ENCODE data around the gene MGAT5B. TPM values are rescaled to one million over a fixed set of nuclear protein-coding genes. Genes with fewer than 3 reads are reported as not detected.

MGAT5B gene
- total and polyA plus RNA-seq, 2 donors (not counting 1 experiment from before 2014, with no cell fraction given), result 0.15 to 37.8 TPM

- DNase-seq, result no peak
- H3K4me2 ChIP-seq (replicated peaks; ENCODE audit: low read depth, low read length, poor library complexity, severe bottlenecking), result no peak overlapping the region
- H3K36me3 ChIP-seq (replicated peaks in 1 of 2; ENCODE audit: control extremely low read depth in 1 of 2, control insufficient read depth in 1 of 2, extremely low read depth in 1 of 2, insufficient read depth in 2 of 2, low read length in 1 of 2), result no peaks in the 10 kb centered on the region
- WGBS (ENCODE audit: insufficient coverage), result 90% methylated on average over 26 of the region's 32 CpGs
- no peak overlapping the region for H3K9ac ChIP-seq (ENCODE audit: low read length)
- Mint-ChIP-seq H3K4me1 (no peaks in the 10 kb centered on the region), H3K27ac (no peak overlapping the region), H3K4me3 (no peak overlapping the region), H3K27me3 (peaks cover 11% of the 10 kb centered on the region), H3K9me3 (ENCODE audit: insufficient read depth) (no peaks in the 10 kb centered on the region)
- CTCF ChIA-PET, result interaction anchor here (1.3 kb wide), 1 partner anchor 132 kb away, joined by 3 read pairs; no protein-coding TSS in a partner anchor
- H3K4me1 ChIP-seq (ENCODE audit: control insufficient read depth in 2 of 2, insufficient read depth in 2 of 2, low read length in 2 of 2), result no peaks in the 10 kb centered on the region
- H3K27me3 ChIP-seq (replicated peaks in 1 of 4; ENCODE audit: control extremely low read depth in 1 of 4, control insufficient read depth in 3 of 4, insufficient read depth in 4 of 4, low read length in 3 of 4), result peaks cover 0 to 10% (median 0%) of the 10 kb centered on the region in 4 experiments
- no peak overlapping the region for H3K4me3 ChIP-seq (ENCODE audit: control extremely low read depth in 1 of 5, extremely low read depth in 1 of 5, insufficient read depth in 1 of 5, low read depth in 2 of 5, low read length in 4 of 5)
- intact Hi-C loops (cut with micrococcal nuclease), result no loop called here
- peaks cover 0 to 4% (median 0%) of the 10 kb centered on the region in 3 donors for H3K9me3 ChIP-seq (ENCODE audit: control extremely low read depth in 1 of 3, control insufficient read depth in 2 of 3, insufficient read depth in 1 of 3, low read length in 2 of 3)
- no peak for ATAC-seq (ENCODE audit: low read depth)
- no peaks in the 10 kb centered on the region for H4K20me1 ChIP-seq (ENCODE audit: control insufficient read depth, insufficient read depth, low read length, poor library complexity, severe bottlenecking)
- no peaks in the 10 kb centered on the region for H3K79me2 ChIP-seq (ENCODE audit: control insufficient read depth, insufficient read depth, low read length)
- POLR2A ChIA-PET, result no interaction called here
- no peak overlapping the region for H3K27ac ChIP-seq (ENCODE audit: low read length in 2 of 2)
- H2AFZ ChIP-seq (ENCODE audit: insufficient read depth, low read depth, low read length, poor library complexity, severe bottlenecking), result no peak overlapping the region
- TF ChIP-seq, protein P1, sequence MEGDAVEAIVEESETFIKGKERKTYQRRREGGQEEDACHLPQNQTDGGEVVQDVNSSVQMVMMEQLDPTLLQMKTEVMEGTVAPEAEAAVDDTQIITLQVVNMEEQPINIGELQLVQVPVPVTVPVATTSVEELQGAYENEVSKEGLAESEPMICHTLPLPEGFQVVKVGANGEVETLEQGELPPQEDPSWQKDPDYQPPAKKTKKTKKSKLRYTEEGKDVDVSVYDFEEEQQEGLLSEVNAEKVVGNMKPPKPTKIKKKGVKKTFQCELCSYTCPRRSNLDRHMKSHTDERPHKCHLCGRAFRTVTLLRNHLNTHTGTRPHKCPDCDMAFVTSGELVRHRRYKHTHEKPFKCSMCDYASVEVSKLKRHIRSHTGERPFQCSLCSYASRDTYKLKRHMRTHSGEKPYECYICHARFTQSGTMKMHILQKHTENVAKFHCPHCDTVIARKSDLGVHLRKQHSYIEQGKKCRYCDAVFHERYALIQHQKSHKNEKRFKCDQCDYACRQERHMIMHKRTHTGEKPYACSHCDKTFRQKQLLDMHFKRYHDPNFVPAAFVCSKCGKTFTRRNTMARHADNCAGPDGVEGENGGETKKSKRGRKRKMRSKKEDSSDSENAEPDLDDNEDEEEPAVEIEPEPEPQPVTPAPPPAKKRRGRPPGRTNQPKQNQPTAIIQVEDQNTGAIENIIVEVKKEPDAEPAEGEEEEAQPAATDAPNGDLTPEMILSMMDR (IDR thresholded peaks at IDR 0.05), result no peak
- no peak for TF ChIP-seq EZH2 (IDR thresholded peaks at IDR 0.05; ENCODE audit: borderline replicate concordance, insufficient read depth, low read depth, low read length, poor library complexity, severe bottlenecking)
Observed at GRCh38 chr17:76924345-76925342, 56.4 kb downstream of the MGAT5B start.

- no peak overlapping the region for H3K27ac ChIP-seq (ENCODE audit: low read length in 2 of 2)
- no peaks in the 10 kb centered on the region for H3K36me3 ChIP-seq (replicated peaks in 1 of 2; ENCODE audit: control extremely low read depth in 1 of 2, control insufficient read depth in 1 of 2, extremely low read depth in 1 of 2, insufficient read depth in 2 of 2, low read length in 1 of 2)
- no peaks in the 10 kb centered on the region for H3K4me1 Mint-ChIP-seq
- H4K20me1 ChIP-seq (ENCODE audit: control insufficient read depth, insufficient read depth, low read length, poor library complexity, severe bottlenecking), result no peaks in the 10 kb centered on the region
- DNase-seq (no peak), ATAC-seq (ENCODE audit: low read depth) (no peak)
- no peaks in the 10 kb centered on the region for H3K79me2 ChIP-seq (ENCODE audit: control insufficient read depth, insufficient read depth, low read length)
- H3K4me3 Mint-ChIP-seq, result no peak overlapping the region
- no peaks in the 10 kb centered on the region for H3K4me1 ChIP-seq (ENCODE audit: control insufficient read depth in 2 of 2, insufficient read depth in 2 of 2, low read length in 2 of 2)
- WGBS (ENCODE audit: insufficient coverage), result 69% methylated on average over 4 of the region's 8 CpGs
- CTCF ChIA-PET, result no interaction called here
- H3K27me3 ChIP-seq (replicated peaks in 1 of 4; ENCODE audit: control extremely low read depth in 1 of 4, control insufficient read depth in 3 of 4, insufficient read depth in 4 of 4, low read length in 3 of 4), result peaks cover 0 to 10% (median 0%) of the 10 kb centered on the region in 4 experiments
- peaks cover 11% of the 10 kb centered on the region for H3K27me3 Mint-ChIP-seq
- intact Hi-C loops (cut with micrococcal nuclease), result no loop called here
- no peak overlapping the region for H2AFZ ChIP-seq (ENCODE audit: insufficient read depth, low read depth, low read length, poor library complexity, severe bottlenecking)
- POLR2A ChIA-PET, result no interaction called here
- H3K9me3 Mint-ChIP-seq (ENCODE audit: insufficient read depth), result no peaks in the 10 kb centered on the region
- TF ChIP-seq, protein P1 (IDR thresholded peaks at IDR 0.05), result no peak
- no peak for TF ChIP-seq EZH2 (IDR thresholded peaks at IDR 0.05; ENCODE audit: borderline replicate concordance, insufficient read depth, low read depth, low read length, poor library complexity, severe bottlenecking)
- H3K9me3 ChIP-seq (ENCODE audit: control extremely low read depth in 1 of 3, control insufficient read depth in 2 of 3, insufficient read depth in 1 of 3, low read length in 2 of 3), result peaks cover 0 to 4% (median 0%) of the 10 kb centered on the region in 3 donors
- no peak overlapping the region for H3K4me3 ChIP-seq (ENCODE audit: control extremely low read depth in 1 of 5, extremely low read depth in 1 of 5, insufficient read depth in 1 of 5, low read depth in 2 of 5, low read length in 4 of 5)
- no peak overlapping the region for H3K27ac Mint-ChIP-seq
- H3K4me2 ChIP-seq (replicated peaks; ENCODE audit: low read depth, low read length, poor library complexity, severe bottlenecking), result no peak overlapping the region
- no peak overlapping the region for H3K9ac ChIP-seq (ENCODE audit: low read length)
Observed at GRCh38 chr17:76925441-76925891, 57.3 kb downstream of the MGAT5B start.

All from B cell (primary cell).